Endothelial cell of umbilical vein (primary cell): ENCODE results near the gene FAM3C. TPM values are rescaled to one million over a fixed set of nuclear protein-coding genes. Genes with fewer than 3 reads are reported as not detected.

Source experiments
- BruUV-seq: library from RNA; stranded (reverse); fragments of 400-500 nt; replicated peaks from 2 replicates; lab custom pipeline; 2021; lab: Mats Ljungman, UMichigan
- CTCF ChIA-PET: fragments of 300-600, 350-600 bp; sonication (Branson Sonifier 250); formaldehyde crosslinking; loops from one replicate; lab custom pipeline; 2021; ENCODE audit warnings: antibody characterized with exemption, inconsistent platforms; lab: Charles Lee
- POLR2A ChIA-PET: fragments of 300-600, 350-600 bp; sonication (Branson Sonifier 250); formaldehyde crosslinking; loops from one replicate; lab custom pipeline; 2021; ENCODE audit warnings: antibody characterized with exemption, inconsistent platforms; lab: Charles Lee
- DNase-seq: peaks from one replicate; pipeline ENCODE4 v3.0.0-alpha.2; 2011; ENCODE audit warnings: low read depth, low spot score
- FAIRE-seq: peaks from 2 replicates; lab custom pipeline; 2011; peaks lifted over from hg19 to GRCh38; lab: Jason Lieb, UNC
- H2AFZ ChIP-seq: 2 replicates; pipeline ENCODE4 v1.6.0; 2012; ENCODE audit warnings: low read depth, low read length, control low read depth, inconsistent platforms
- H3K27ac ChIP-seq: 2 replicates; pipeline ENCODE4 v1.5.1; 2011; ENCODE audit warnings: low read depth, mild to moderate bottlenecking, control low read depth, low read length, moderate library complexity; ENCODE audit not compliant: insufficient read depth
- H3K27me3 ChIP-seq, 2 experiments: 2 replicates each; pipeline versions ENCODE4 v1.6.0 to v1.6.1; 2011; ENCODE audit warnings: low read length in 2 of 2, mixed read lengths in 1 of 2; ENCODE audit not compliant: control insufficient read depth in 2 of 2, insufficient read depth in 2 of 2
- H3K36me3 ChIP-seq, 2 experiments: 2 replicates in 1 of 2; 3 replicates in 1 of 2; pipeline ENCODE4 v1.5.1; 2011; ENCODE audit warnings: low read length in 2 of 2, mild to moderate bottlenecking in 1 of 2, moderate library complexity in 1 of 2; ENCODE audit not compliant: control insufficient read depth in 2 of 2, insufficient read depth in 2 of 2; ENCODE audit errors: extremely low read depth in 1 of 2
- H3K4me1 ChIP-seq: 3 replicates; pipeline ENCODE4 v1.5.1; 2011; ENCODE audit warnings: mild to moderate bottlenecking, low read length; ENCODE audit not compliant: control insufficient read depth, insufficient read depth; ENCODE audit errors: extremely low read depth
- H3K4me2 ChIP-seq: 2 replicates; pipeline ENCODE4 v1.6.1; 2011; ENCODE audit warnings: low read length, control low read depth, mixed read lengths; ENCODE audit not compliant: insufficient read depth
- H3K4me3 ChIP-seq, 3 experiments: fragments of 200-600 bp in 1 of 3; sonication (generic), shearing (Covaris generic) in 1 of 3; replicated peaks in 1 of 3; 2 replicates each; pipeline ENCODE4 v1.5.1; 2011 to 2016; ENCODE audit warnings: control low read depth in 3 of 3, low read length in 3 of 3, mild to moderate bottlenecking in 2 of 3, inconsistent platforms in 1 of 3, low read depth in 1 of 3, moderate library complexity in 1 of 3; ENCODE audit not compliant: insufficient read depth in 1 of 3
- H3K79me2 ChIP-seq: 2 replicates; pipeline ENCODE4 v1.6.0; 2012; ENCODE audit warnings: low read length, inconsistent platforms; ENCODE audit not compliant: control insufficient read depth, insufficient read depth
- H3K9ac ChIP-seq: replicated peaks from 2 replicates; pipeline ENCODE3; 2011; ENCODE audit warnings: low read length, control low read depth; ENCODE audit not compliant: insufficient read depth; ENCODE audit errors: extremely low read depth
- H3K9me1 ChIP-seq: replicated peaks from 3 replicates; pipeline ENCODE4 v1.6.0; 2011; ENCODE audit warnings: mild to moderate bottlenecking, low read length; ENCODE audit not compliant: control insufficient read depth, insufficient read depth; ENCODE audit errors: extremely low read depth
- H3K9me3 ChIP-seq: replicated peaks from 2 replicates; pipeline ENCODE4 v1.5.1; 2012; ENCODE audit warnings: low read length, inconsistent platforms; ENCODE audit not compliant: control insufficient read depth, insufficient read depth
- H4K20me1 ChIP-seq: replicated peaks from 2 replicates; pipeline ENCODE3; 2011; ENCODE audit warnings: mild to moderate bottlenecking, low read length; ENCODE audit not compliant: control insufficient read depth, insufficient read depth; ENCODE audit errors: extremely low read depth
- EZH2 ChIP-seq: IDR thresholded peaks from 2 replicates; pipeline ENCODE4 v1.6.1; 2012; ENCODE audit warnings: borderline replicate concordance, low read depth, mild to moderate bottlenecking, moderate library complexity, low read length, inconsistent platforms; ENCODE audit not compliant: severe bottlenecking
- FOS ChIP-seq: IDR thresholded peaks from 2 replicates; pipeline ENCODE4 v1.6.1; 2011; ENCODE audit warnings: mild to moderate bottlenecking, low read length, moderate library complexity, borderline replicate concordance; ENCODE audit not compliant: insufficient read depth
- GATA2 ChIP-seq: IDR thresholded peaks from 2 replicates; pipeline ENCODE4 v1.7.0; 2011; ENCODE audit warnings: low read depth, mild to moderate bottlenecking, moderate library complexity, mixed read lengths, low read length; ENCODE audit not compliant: insufficient read length, insufficient read depth
- JUN ChIP-seq: IDR thresholded peaks from 2 replicates; pipeline ENCODE4 v1.6.1; 2011; ENCODE audit warnings: borderline replicate concordance, low read depth; ENCODE audit not compliant: insufficient read length, insufficient read depth
- MYC ChIP-seq: IDR thresholded peaks from one replicate; pipeline ENCODE4 v1.6.1; 2011; ENCODE audit warnings: mild to moderate bottlenecking, low read depth, low read length
- POLR2A ChIP-seq: IDR thresholded peaks from 2 replicates; pipeline ENCODE4 v1.6.1; 2012; ENCODE audit warnings: low read depth, mild to moderate bottlenecking, control low read depth, low read length
- POLR2AphosphoS5 ChIP-seq: IDR thresholded peaks from 2 replicates; pipeline ENCODE4 v1.6.1; 2012; ENCODE audit warnings: low read depth, mild to moderate bottlenecking, control low read depth, low read length, moderate library complexity; ENCODE audit not compliant: insufficient read depth
- dilution Hi-C: fragments of 300-500 bp; cut with MboI; formaldehyde crosslinking; loops from one replicate; pipeline ENCODE4 v1.15.0; 2019; ENCODE audit warnings: low sequenced_read_pairs; ENCODE audit not compliant: extremely low pct_ligation_motif_present
- intact Hi-C: fragments of 100-400 bp; cut with micrococcal nuclease; formaldehyde crosslinking; loops from one replicate; pipeline ENCODE4 v1.10.0; 2022
- polyA plus RNA-seq, 4 experiments: library from polyadenylated mRNA; depleted of rRNA in 3 of 4; stranded (reverse) in 3 of 4; unstranded in 1 of 4; fragments of >200 nt; gene quantifications; 2 replicates each; pipeline versions ENCODE4 v1.2.1 to v1.2.3, GENCODE V29; 2011 to 2012; ENCODE audit warnings: missing spikeins in 1 of 4
- total RNA-seq: library from RNA; stranded (reverse); gene quantifications from 2 replicates; pipeline ENCODE4 v1.2.3, GENCODE V29; 2021
- TF ChIP-seq, protein P1 (sequence below), 2 donors: IDR thresholded peaks; 1 replicate in 1 of 2; 2 replicates in 1 of 2; pipeline ENCODE4 v1.5.1; 2011; ENCODE audit warnings: low read length in 2 of 2, mild to moderate bottlenecking in 2 of 2, moderate library complexity in 2 of 2, control low read depth in 1 of 2, inconsistent platforms in 1 of 2, low read depth in 1 of 2; ENCODE audit not compliant: insufficient read depth in 1 of 2; ENCODE audit errors: extremely low read depth in 1 of 2
- TF ChIP-seq, protein P2 (sequence below): IDR thresholded peaks from 2 replicates; pipeline ENCODE4 v1.6.1; 2011; ENCODE audit not compliant: insufficient read depth, insufficient read length

The FAM3C gene
- total and polyA plus RNA-seq, 2 donors (not counting 3 experiments of a cell fraction or from before 2014, with no cell fraction given), result 20.2 to 50.0 TPM

- intact Hi-C loops, result loop anchor here (1.0 kb wide), 1 partner anchor 10 kb away; no protein-coding TSS in a partner anchor
- Histone ChIP-seq H3K4me2 (peak overlapping the region; percentile 18), H3K4me1 (peaks cover 23% of the 10 kb centered on the region), H3K27ac (no peak overlapping the region), H3K36me3 (no peaks in the 10 kb centered on the region), H3K9ac (no peak overlapping the region), H2AFZ (no peak overlapping the region), H3K9me1 (no peaks in the 10 kb centered on the region), H4K20me1 (no peaks in the 10 kb centered on the region), H3K27me3 (no peaks in the 10 kb centered on the region), H3K79me2 (peaks cover 70% of the 10 kb centered on the region), H3K9me3 (no peaks in the 10 kb centered on the region), H3K4me3 (no peak overlapping the region)
- BruUV-seq, result no TSS peak
- DNase-seq (peak; percentile 69), FAIRE-seq (no peak)
- ChIA-PET CTCF (interaction anchor here (1.7 to 2.7 kb wide), 4 partner anchors 10 to 164 kb away, joined by 8 to 15 read pairs (median 12); partner anchors contain the start of gene FAM3C), POLR2A (interaction anchor here (0.9 to 2.1 kb wide), 2 partner anchors 10 to 12 kb away, joined by 5 to 9 read pairs; partner anchors contain the start of gene FAM3C)
- TF ChIP-seq GATA2 (no peak), POLR2A (no peak), POLR2AphosphoS5 (no peak), EZH2 (no peak), JUN (no peak), MYC (no peak), FOS (no peak)
- TF ChIP-seq, protein P1, sequence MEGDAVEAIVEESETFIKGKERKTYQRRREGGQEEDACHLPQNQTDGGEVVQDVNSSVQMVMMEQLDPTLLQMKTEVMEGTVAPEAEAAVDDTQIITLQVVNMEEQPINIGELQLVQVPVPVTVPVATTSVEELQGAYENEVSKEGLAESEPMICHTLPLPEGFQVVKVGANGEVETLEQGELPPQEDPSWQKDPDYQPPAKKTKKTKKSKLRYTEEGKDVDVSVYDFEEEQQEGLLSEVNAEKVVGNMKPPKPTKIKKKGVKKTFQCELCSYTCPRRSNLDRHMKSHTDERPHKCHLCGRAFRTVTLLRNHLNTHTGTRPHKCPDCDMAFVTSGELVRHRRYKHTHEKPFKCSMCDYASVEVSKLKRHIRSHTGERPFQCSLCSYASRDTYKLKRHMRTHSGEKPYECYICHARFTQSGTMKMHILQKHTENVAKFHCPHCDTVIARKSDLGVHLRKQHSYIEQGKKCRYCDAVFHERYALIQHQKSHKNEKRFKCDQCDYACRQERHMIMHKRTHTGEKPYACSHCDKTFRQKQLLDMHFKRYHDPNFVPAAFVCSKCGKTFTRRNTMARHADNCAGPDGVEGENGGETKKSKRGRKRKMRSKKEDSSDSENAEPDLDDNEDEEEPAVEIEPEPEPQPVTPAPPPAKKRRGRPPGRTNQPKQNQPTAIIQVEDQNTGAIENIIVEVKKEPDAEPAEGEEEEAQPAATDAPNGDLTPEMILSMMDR (IDR thresholded peaks at IDR 0.05; ENCODE audit: extremely low read depth in 1 of 2, insufficient read depth in 1 of 2, low read depth in 1 of 2, low read length in 2 of 2), result no peak
- TF ChIP-seq, protein P2, sequence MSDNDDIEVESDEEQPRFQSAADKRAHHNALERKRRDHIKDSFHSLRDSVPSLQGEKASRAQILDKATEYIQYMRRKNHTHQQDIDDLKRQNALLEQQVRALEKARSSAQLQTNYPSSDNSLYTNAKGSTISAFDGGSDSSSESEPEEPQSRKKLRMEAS, result no peak
- dilution Hi-C loops, result no loop called here
Observed at GRCh38 chr7:121383235-121383910, 12.7 kb downstream of the FAM3C start.
